ENCODE data around the gene RAD51B.
"Not testable (repeated sequence)": the region's sequence is repeated elsewhere in the genome, so short reads cannot be mapped to it uniquely, and the experiment has no call there.

Gene RAD51B

GRCh38 chr14:68172627-68173026 is 353.0 kb downstream of the RAD51B start:
- no peak for DNase-seq (ENCODE audit: low read depth in 2 of 2)

GRCh38 chr14:68173227-68173972 is 353.8 kb downstream of the RAD51B start:
- no peak for DNase-seq (ENCODE audit: low read depth in 2 of 2)

GRCh38 chr14:68174446-68174845 is 354.9 kb downstream of the RAD51B start:
- no peak for DNase-seq (ENCODE audit: low read depth in 2 of 2)

DNA sequence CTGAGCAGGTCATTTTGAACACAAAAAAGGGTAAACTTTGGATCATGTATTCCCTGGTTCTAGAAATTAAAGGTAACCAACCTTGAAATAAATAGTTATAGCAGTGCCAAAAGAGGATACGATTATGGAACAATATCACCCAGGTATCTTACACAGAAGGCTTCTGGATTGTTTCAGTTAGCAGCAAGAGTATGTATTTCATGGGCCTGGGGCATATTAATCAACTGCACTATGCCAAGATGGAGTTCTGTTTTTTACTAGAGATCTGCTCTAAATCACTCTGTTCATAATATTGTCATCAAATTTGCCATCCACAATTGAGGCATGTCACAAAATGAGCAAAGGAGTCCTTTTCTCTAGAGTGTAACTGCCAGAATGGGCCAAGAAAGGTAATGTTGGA is 357.1 kb downstream of the RAD51B start:
- no peak for DNase-seq (ENCODE audit: low read depth in 2 of 2)

DNA sequence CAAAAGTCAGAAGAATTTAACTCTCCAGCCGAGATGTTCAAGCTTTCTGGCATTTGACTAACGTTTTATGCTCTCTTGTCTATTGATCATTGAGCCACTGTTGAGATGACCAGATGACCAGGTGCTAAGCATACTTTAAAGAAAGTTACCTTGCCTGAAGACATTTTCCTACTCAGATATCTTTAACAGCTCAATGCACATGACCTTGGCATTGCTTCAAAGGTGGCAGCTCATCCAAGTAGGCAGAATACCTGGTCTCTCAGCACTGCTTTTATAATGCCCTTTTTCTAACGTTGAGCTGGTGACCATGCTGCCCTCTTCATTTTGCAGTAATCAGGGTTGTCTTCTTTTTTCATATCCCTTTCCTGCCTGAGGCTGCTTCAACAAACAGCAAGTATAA is 358.1 kb downstream of the RAD51B start:
- no peak for DNase-seq (ENCODE audit: low read depth in 2 of 2)

DNA sequence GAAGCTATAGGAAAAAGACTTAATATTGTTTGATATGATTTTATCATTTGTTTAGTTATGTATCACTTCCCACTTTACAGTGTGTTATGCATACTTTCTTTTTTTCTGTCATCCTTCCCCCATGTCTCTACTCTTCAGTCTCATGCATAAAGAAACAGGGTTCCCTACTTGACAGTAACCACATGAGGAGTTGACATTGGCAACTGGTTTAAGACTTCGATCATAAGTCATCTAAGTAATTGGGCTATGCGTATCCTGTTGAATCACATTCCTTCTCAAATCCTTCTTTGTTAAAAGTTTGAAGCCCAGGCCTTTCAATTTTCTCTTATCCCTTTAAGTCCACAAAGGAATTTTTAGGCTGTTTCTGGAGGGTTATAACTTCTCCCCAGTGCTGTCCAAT is 358.7 kb downstream of the RAD51B start:
- DNase-seq (ENCODE audit: low read depth in 2 of 2) = no peak

GRCh38 chr14:68181519-68182326 is 362.1 kb downstream of the RAD51B start:
- no peak for DNase-seq (ENCODE audit: low read depth in 2 of 2)

DNA sequence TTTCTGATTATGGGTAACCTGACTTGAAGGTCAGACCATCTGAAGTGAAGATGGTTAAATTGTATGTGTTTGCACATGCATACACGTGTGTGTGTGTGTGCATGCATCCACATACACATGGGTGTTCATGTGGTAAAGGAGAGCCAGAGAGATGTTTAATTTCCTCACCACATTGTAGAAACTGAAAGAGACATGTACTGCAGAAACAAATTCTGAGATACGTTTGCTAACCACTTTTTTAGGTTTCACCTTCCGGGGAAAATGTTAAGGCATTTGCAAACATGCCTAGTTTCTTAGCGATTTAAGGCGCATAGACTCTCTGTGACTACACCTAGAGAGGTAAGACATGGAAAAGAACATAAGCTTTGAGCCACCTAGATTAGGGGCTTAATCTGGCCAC is 362.9 kb downstream of the RAD51B start:
- no peak for DNase-seq (ENCODE audit: low read depth in 2 of 2)

DNA sequence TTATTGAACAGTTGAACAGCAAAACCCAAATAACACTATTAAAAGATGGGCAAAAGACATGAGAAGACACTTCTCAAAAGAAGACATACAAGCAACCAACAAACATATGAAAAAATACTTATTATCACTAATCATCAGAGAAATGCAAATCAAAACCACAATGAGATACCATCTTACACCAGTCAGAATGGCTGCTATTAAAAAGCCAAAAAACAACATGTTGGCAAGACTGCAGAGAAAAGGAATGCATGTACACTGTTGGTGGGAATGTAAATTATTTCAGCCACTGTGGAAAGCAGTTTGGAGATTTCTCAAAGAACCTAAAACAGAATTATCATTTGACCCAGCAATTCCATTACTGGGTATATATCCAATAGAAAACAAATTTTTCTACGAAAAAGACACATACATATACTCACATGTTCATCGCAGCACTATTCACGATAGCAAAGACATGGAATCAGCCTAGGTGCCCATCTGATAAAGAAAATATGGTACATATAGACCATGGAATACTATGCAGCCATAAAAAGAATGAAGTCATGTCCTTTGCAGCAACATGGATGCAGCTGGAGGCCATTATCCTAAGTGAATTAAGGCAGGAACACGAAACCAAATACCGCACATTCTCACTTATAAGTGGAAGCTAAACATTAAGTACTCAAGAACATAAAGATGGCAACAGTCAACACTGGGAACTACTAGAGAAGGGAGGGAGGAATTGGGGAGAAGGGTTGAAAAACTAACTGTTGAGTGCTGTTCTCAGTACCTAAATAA is 367.1 kb downstream of the RAD51B start:
- DNase-seq (ENCODE audit: low read depth in 2 of 2) = not testable (repeated sequence)

DNA sequence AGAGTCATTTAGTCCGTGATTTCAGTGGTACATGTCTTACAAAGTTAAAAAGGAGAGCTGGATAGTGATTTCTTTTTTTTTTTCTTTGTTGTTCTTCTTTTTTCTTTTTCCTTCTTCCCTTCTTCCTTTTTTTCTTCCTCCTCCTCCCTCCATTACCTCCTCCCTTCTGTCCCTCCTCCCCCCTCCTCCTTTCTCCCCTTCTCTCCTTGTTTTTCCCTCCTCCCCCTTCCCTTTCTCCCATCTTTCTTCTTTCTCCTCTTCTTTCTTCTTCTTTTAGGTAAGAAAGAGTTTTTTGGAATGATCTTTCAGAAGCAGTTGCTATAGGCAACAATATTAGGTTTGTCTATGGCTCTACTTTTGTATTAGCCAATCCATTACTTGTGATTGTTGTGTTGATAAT is 368.6 kb downstream of the RAD51B start:
- DNase-seq (ENCODE audit: low read depth in 2 of 2) = no peak

DNA sequence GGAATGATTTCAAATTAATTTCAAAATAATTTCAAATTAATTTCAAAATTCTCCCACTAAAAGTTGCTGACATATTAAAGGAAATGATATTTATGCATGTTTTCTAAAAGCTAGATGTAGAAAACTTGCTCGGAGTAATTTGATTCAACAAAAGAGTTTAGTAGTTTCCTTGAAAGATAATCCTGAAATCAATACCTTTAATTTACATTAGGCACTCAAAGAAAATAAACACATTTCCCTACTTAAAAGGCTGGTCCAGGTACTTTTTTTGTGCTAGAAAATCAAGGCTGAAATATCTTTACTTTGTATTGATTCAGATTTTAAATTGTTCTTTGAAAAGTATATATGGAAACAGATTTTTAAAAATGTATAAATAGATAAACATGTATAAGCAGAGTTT is 370.5 kb downstream of the RAD51B start:
- no peak for DNase-seq (ENCODE audit: low read depth in 2 of 2)

DNA sequence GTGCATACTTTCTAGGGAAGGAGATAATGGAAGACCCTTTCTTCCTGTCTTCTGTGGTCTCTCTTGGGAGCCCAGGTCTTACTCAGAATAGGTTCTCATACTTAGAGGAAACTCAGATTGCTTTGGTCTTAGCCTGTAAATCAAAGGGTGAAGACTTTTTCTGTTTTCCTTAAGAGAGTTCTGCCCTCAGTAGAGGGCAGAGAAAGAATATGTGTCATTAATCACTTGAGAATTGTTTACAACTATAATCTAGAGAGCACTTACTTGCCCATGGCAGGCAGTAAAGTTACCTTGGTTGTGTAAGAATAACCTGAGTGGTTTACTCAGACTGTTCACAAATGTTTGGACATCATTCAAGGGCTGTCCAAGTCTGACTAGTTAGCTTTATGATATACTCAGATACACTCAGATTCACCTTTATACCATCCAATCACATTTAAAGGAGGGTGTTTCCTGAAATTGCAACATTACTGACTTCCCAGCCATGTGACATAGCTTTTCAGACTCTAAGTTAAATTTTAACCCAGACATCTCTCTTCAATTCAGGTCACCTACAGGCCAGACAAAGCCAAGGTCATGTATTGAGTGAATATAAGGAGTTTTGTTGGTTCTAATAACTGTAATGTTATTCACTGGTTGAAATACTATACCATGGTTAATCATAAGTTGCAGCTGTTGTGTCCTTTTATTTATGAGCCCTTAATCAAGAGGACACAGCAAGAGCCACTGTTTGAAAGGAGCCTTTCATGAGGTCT is 372.2 kb downstream of the RAD51B start:
- DNase-seq (ENCODE audit: low read depth in 2 of 2) = no peak

DNA sequence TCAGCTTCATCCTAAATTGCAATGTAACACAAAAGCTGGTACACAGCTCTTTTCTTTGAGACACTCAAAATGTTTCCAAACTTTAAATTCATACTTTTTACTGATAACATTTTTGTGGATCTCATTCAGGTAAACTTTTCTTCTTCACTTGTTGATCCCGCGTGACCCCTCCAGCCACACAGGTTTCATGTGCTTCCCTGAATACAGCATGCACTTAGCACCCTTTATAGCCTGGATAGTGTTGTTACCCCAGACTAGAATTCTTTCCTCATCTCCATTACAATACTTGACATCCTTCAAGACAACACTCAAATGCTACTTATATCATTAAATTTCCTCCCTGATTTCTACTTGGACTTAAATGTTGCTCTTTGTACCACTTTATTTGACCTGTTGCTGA is 373.4 kb downstream of the RAD51B start:
- DNase-seq (ENCODE audit: low read depth in 2 of 2) = no peak

GRCh38 chr14:68193970-68194681 is 374.5 kb downstream of the RAD51B start:
- DNase-seq (ENCODE audit: low read depth in 2 of 2) = no peak

DNA sequence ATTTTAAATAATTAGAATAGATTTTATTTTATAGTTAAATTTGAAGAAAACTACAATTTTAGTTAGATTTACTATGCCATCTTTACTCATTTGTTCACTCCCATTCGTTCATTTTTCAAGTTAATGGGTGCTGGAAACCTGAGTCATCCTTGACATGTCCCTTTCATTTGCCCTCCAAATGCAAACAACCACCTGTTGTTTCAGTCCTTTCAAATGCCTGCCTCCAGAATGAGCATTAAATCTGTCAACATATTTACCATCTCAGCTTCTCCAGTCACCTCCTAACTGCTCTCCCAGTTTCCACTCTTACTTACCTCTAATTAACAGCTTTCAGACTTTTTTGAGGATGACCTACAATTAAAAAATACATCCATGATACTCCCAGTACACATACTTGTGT is 375.5 kb downstream of the RAD51B start:
- no peak for DNase-seq (ENCODE audit: low read depth in 2 of 2)

DNA sequence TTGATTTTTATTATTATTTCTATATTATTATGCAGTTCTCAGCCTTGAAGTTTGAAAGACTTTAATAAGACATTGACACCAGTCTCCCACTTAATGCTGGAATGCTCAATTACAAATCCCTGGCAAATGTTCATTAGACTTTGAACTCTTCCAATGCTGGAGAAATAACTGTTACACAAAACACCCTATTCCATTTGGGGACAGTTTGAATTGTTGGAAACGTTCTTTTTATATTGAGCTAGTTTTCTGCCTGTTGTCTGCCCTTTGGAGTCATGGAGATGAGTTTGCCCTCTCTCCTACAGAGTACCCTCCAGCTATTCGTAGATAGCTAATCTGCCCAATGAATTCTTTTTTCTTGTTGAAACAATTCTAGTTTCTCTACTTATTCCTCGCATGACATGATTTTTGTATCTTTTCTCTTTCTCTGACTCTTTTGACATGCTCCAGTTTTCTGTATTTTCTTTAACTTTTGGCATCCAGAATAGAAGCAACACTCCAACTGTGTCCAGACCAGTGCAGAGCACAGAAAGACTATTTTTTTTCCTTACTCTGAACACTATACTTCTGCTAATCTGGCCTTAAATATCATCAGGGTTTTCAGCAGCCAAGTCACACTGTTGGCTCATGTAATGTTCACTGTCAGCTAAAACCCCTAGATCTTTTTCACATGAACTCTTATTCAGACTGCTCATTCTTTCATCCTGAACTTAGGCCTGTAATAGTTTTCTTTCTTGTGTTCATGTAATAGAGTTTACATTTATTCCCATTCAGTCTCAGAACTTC is 379.3 kb downstream of the RAD51B start:
- no peak for DNase-seq (ENCODE audit: low read depth in 2 of 2)

DNA sequence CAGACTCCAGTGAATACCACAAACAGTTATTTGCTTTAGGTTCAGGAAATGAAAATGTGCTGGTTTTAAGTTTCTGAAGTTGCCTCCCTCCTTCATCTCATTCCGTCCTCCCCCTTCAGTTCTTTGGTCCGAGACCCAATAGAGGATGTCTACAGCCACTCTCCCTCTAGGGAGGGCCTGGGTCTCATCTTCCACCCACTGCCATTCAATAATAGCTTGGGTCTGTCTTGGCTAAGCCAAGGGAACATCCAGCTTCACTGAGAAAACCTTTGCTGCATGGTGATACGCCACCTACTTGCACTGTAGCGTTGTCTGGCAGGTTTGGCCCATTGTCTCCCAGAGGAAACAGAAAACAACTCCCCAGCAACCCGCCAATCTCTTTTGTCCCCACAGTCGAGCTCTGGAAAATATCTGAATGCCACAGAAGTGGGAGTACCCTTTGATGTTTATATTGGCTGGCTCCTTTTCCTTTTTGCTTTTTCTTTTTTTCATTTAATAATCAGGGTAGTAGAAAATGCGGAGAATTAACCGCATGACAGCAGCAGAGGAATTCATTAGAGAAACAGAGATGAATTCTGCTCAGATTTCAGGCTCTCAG is 380.1 kb downstream of the RAD51B start:
- no peak for DNase-seq (ENCODE audit: low read depth in 2 of 2)

DNA sequence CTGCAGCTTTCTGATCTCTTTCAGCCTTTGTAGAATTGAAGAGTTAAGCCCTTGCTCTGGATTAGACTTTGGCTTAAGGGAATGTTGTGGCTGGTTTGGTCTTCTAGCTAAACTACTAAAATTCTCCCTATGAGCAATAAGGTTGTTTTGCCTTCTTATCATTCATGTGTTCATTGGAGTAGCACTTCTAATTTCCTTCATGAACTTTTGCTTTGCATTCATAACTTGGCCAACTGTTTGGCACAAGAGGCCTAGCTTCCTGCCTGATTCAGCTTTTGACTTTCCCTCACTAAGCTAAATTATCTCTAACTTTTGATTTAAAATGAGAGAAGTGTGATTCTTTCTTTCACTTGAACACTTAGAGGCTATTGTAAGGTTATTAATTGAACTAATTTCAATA is 384.3 kb downstream of the RAD51B start:
- no peak for DNase-seq (ENCODE audit: low read depth in 2 of 2)

GRCh38 chr14:68208218-68208617 is 388.6 kb downstream of the RAD51B start:
- DNase-seq (ENCODE audit: low read depth in 2 of 2) = no peak
